Measurements from ENCODE around the gene CD177.

DNA sequence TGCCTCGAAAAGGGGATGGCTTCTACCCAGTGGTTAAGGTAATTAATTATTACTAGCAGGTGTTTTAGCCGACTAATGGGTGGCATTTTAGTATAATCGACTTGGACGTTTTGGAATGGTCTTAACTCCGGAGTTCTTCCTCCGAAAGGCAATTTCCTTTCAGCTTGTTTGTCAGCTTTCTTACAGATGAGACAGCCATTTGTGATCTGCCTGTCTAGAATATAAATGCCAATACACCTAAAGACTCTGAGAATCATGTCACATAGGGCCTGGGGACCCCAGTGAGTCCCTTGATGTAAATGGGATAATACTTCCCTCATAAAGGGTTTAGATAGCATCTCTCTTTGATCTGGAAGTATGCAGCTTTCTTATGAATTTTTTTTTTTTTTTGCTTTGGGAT lies 42.2 kb upstream of the CD177 start:
- TF ChIP-seq CTCF (IDR thresholded peaks at IDR 0.05) (no peak), EZH2phosphoT487 (IDR thresholded peaks at IDR 0.05) (no peak), EZH2 (IDR thresholded peaks at IDR 0.05) (no peak)

All from neural progenitor cell (in vitro differentiated cells).